ENCODE data around the gene HNRNPL. TPM values are rescaled to one million over a fixed set of nuclear protein-coding genes. Genes with fewer than 3 reads are reported as not detected.
"Not testable (repeated sequence)": the region's sequence is repeated elsewhere in the genome, so short reads cannot be mapped to it uniquely, and the experiment has no call there.

HNRNPL gene
- total RNA-seq, 4 donors from 2014 or later: 88.3 to 172 (median 126) TPM

DNA sequence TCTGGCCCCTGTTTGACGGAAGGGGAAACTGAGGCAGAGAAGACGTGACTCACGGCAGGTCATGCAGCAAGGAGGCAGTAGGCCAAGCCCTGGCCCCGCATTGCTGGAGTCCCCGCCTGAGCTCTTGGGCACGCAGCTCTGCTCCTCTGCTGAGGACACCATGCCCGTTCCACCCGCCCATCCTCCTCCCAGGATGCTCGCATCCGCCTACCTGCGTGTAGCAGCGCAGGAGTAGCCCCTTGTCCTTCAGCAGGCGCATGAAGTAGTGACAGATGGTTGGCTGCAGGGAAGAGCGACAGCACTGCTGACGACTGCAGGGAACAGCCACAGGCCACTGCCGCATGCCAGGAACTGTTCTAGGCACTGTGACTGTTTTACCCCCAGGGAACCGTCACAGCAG, 39.1 kb upstream of the HNRNPL start:
- TF ChIP-seq, protein P1, sequence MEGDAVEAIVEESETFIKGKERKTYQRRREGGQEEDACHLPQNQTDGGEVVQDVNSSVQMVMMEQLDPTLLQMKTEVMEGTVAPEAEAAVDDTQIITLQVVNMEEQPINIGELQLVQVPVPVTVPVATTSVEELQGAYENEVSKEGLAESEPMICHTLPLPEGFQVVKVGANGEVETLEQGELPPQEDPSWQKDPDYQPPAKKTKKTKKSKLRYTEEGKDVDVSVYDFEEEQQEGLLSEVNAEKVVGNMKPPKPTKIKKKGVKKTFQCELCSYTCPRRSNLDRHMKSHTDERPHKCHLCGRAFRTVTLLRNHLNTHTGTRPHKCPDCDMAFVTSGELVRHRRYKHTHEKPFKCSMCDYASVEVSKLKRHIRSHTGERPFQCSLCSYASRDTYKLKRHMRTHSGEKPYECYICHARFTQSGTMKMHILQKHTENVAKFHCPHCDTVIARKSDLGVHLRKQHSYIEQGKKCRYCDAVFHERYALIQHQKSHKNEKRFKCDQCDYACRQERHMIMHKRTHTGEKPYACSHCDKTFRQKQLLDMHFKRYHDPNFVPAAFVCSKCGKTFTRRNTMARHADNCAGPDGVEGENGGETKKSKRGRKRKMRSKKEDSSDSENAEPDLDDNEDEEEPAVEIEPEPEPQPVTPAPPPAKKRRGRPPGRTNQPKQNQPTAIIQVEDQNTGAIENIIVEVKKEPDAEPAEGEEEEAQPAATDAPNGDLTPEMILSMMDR (IDR thresholded peaks at IDR 0.05 in 4 of 5, conservative IDR thresholded peaks at IDR 0.05 in 1 of 5): no peak
- intact Hi-C loops (cut with DNase I; ENCODE audit: low total_unique reads): no loop called here
- no peaks in the 10 kb centered on the region for H3K27me3 ChIP-seq
- peak overlapping the region in 3 of 4 donors; percentile 85 to 96 (median 90) for H3K27ac ChIP-seq
- H3K4me3 ChIP-seq: no peak overlapping the region
- peaks cover 41 to 60% of the 10 kb centered on the region in 2 donors for H3K4me1 ChIP-seq
- ATAC-seq: no peak
- in situ Hi-C loops (cut with MboI; ENCODE audit: low sequenced_read_pairs in 4 of 4): no loop called here
- H3K9me3 ChIP-seq: no peaks in the 10 kb centered on the region
- DNase-seq: no peak
- peaks cover 0 to 28% of the 10 kb centered on the region in 2 donors for H3K36me3 ChIP-seq

DNA sequence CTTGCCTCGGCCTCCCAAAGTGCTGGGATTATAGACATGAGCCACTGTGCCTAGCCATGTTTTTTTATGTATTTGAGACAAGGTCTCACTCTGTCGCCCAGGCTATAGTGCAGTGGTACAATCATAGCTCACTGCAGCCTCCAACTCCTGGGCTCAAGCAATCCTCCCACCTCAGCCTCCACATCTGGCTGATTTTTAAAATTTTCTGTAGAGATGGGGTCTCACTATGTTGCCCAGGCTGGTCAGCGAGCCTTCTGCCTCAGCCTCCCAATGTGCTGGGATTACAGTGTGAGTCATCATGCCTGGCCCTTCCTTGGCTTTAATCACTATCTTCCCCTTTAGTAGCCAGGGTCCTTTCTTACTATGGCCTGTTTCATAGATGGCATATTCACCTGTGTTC, 34.9 kb upstream of the HNRNPL start:
- Histone ChIP-seq H3K36me3 (peaks cover 0 to 55% of the 10 kb centered on the region in 2 donors), H3K4me1 (peaks cover 9 to 20% of the 10 kb centered on the region in 2 donors), H3K27ac (peak overlapping the region in 3 of 4 donors; percentile 78 to 96 (median 85))
- in situ Hi-C loops (cut with MboI; ENCODE audit: low sequenced_read_pairs in 4 of 4); H3K4me3 ChIP-seq; intact Hi-C loops (cut with DNase I; ENCODE audit: low total_unique reads); DNase-seq; ATAC-seq; H3K9me3 ChIP-seq; H3K27me3 ChIP-seq: not testable (repeated sequence)

DNA sequence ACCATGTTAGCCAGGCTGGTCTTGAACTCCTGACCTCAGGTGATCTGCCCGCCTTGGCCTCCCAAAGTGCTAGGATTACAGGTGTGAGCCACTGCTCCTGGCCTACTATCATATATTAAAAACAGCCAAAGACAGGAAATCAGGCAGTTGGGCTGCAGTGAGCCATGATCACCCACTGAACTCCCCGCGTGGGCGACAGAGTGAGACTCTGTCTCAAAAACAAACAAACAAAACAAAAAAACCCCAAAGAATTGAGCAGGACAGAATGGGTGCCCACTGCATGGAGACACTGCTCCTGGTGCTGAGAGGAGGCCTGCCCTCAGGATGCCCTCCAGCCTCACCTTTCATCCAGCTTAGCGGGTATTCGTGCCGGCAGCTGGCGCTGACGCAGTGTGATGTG, 33.5 kb upstream of the HNRNPL start:
- in situ Hi-C loops (cut with MboI; ENCODE audit: low sequenced_read_pairs in 4 of 4): no loop called here
- ATAC-seq: no peak
- H3K27ac ChIP-seq: no peak overlapping the region

DNA sequence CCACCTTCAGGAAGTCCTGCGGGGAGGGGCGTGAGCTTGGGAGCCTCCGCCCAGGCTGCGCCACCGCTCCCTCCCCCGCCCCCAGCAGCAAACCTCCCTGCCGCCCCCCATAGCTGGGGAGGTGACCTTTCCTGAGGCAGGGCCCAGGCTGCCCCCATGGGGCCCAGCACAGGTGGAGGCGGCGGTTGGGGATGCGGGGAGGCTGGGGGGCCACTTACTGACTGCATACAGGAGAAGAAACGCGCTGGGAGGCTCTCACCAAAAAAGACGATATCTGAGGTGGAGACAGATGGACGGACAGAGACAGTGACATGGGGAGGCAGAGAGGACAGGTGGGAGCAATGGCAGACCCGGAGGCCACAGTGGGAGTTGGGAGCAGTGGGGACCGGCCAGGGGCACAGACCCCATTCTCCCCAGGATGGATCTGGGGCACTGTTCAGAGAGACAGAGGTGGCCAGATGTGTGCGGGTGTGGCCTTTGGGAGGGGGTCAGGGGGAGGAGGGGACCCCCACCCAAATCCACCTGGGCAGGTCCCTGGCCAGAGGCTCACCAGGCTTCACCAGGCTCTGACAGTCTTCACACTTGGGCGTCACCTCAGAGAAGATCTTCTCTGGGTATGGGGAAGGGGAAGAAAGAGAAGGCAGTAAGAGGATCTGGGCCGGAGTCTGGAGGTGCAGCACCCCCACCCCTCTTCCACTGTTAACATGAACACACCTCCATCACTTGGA, 31.3 kb upstream of the HNRNPL start:
- H3K36me3 ChIP-seq: peaks cover 0 to 40% of the 10 kb centered on the region in 2 donors

More for the DNA sequence above, 33.5 kb upstream of the HNRNPL start:
- Histone ChIP-seq H3K36me3 (peaks cover 0 to 50% of the 10 kb centered on the region in 2 donors), H3K27me3 (no peaks in the 10 kb centered on the region), H3K4me3 (no peak overlapping the region), H3K9me3 (no peaks in the 10 kb centered on the region), H3K4me1 (peaks cover 9 to 17% of the 10 kb centered on the region in 2 donors)
- TF ChIP-seq, protein P1 (IDR thresholded peaks at IDR 0.05 in 4 of 5, conservative IDR thresholded peaks at IDR 0.05 in 1 of 5): no peak
- TF ChIP-seq POLR2A (IDR thresholded peaks at IDR 0.05): no peak
- DNase-seq: no peak
- intact Hi-C loops (cut with DNase I; ENCODE audit: low total_unique reads): no loop called here

More for the DNA sequence above, 31.3 kb upstream of the HNRNPL start:
- H3K27me3 ChIP-seq: no peaks in the 10 kb centered on the region
- peaks cover 6 to 9% of the 10 kb centered on the region in 2 donors for H3K4me1 ChIP-seq
- H3K4me3 ChIP-seq: no peak overlapping the region
- TF ChIP-seq, protein P1 (IDR thresholded peaks at IDR 0.05 in 4 of 5, conservative IDR thresholded peaks at IDR 0.05 in 1 of 5): no peak
- no peak for TF ChIP-seq POLR2A (IDR thresholded peaks at IDR 0.05)
- in situ Hi-C loops (cut with MboI; ENCODE audit: low sequenced_read_pairs in 4 of 4) (no loop called here), intact Hi-C loops (cut with DNase I; ENCODE audit: low total_unique reads) (no loop called here)
- DNase-seq (no peak), ATAC-seq (no peak)
- H3K27ac ChIP-seq: no peak overlapping the region
- H3K9me3 ChIP-seq: no peaks in the 10 kb centered on the region
